Measurements from ENCODE around the gene EFNA2. TPM values are rescaled to one million over a fixed set of nuclear protein-coding genes. Genes with fewer than 3 reads are reported as not detected.

Gene EFNA2
- total and polyA plus RNA-seq, 2 of the 8 experiments (the other 6 are each of a cell fraction or from before 2014, with no cell fraction given): 4.0 to 7.0 TPM

- no peak for TF ChIP-seq TCF12 (IDR thresholded peaks at IDR 0.05; ENCODE audit: low read depth, low read length)
- no peak for TF ChIP-seq CHD7 (IDR thresholded peaks at IDR 0.05; ENCODE audit: insufficient replicate concordance, low read length)
- TF ChIP-seq BCL11A (IDR thresholded peaks at IDR 0.05; ENCODE audit: low read depth in 2 of 2, low read length in 2 of 2): no peak
- TF ChIP-seq NRF1 (IDR thresholded peaks at IDR 0.05; ENCODE audit: low read depth, low read length): no peak
- TF ChIP-seq RFX5 (IDR thresholded peaks at IDR 0.05; ENCODE audit: borderline replicate concordance, low read depth, low read length): no peak
Observed at GRCh38 chr19:1307320-1307719, 21.6 kb downstream of the EFNA2 start (continued).
